Left ventricle myocardium inferior (tissue), 1 donor: ENCODE data around the gene SDK2. TPM values are rescaled to one million over a fixed set of nuclear protein-coding genes. Genes with fewer than 3 reads are reported as not detected.
"Not testable (repeated sequence)": the region's sequence is repeated elsewhere in the genome, so short reads cannot be mapped to it uniquely, and the experiment has no call there.

ENCODE experiments used
- DNase-seq: peaks from one replicate; pipeline ENCODE4 v3.0.0-alpha.2; 2020
- H3K27ac ChIP-seq: fragments of 200-600 bp; replicated peaks from 2 replicates; pipeline ENCODE4 v1.8.0; 2021
- H3K27me3 ChIP-seq: fragments of 200-600 bp; 2 replicates; pipeline ENCODE4 v1.8.0; 2021; ENCODE audit warnings: low read depth
- H3K36me3 ChIP-seq: fragments of 200-600 bp; 2 replicates; pipeline ENCODE4 v1.8.0; 2021
- H3K4me1 ChIP-seq: fragments of 200-600 bp; 2 replicates; pipeline ENCODE4 v1.8.0; 2021
- H3K4me3 ChIP-seq: fragments of 200-600 bp; 2 replicates; pipeline ENCODE4 v1.8.0; 2021; ENCODE audit warnings: mild to moderate bottlenecking, moderate library complexity
- H3K9me3 ChIP-seq: fragments of 200-600 bp; replicated peaks from 2 replicates; pipeline ENCODE4 v1.8.0; 2021
- intact Hi-C: fragments of 100-400 bp; cut with micrococcal nuclease; formaldehyde crosslinking; loops from one replicate; pipeline ENCODE4 v1.11.0; 2022
- total RNA-seq: library from RNA; stranded (reverse); fragmentation: NEBNext Ultra II Directional; extraction: Animal tissue kit (Norgen Biotek cat#: 25700); gene quantifications from one replicate; pipeline ENCODE4 v1.2.1, GENCODE V29; 2021
- TF ChIP-seq, protein P1 (sequence below): fragments of 200-600 bp; IDR thresholded peaks from 2 replicates; pipeline ENCODE4 v1.8.0; 2021; ENCODE audit warnings: antibody characterized with exemption, mild to moderate bottlenecking, borderline replicate concordance
- donor health status: DM: no; HTN: yes; CAD: no; lungs with severe emphysema.

The SDK2 gene
- total RNA-seq, 1 donor from 2014 or later, result 2.2 TPM

DNA sequence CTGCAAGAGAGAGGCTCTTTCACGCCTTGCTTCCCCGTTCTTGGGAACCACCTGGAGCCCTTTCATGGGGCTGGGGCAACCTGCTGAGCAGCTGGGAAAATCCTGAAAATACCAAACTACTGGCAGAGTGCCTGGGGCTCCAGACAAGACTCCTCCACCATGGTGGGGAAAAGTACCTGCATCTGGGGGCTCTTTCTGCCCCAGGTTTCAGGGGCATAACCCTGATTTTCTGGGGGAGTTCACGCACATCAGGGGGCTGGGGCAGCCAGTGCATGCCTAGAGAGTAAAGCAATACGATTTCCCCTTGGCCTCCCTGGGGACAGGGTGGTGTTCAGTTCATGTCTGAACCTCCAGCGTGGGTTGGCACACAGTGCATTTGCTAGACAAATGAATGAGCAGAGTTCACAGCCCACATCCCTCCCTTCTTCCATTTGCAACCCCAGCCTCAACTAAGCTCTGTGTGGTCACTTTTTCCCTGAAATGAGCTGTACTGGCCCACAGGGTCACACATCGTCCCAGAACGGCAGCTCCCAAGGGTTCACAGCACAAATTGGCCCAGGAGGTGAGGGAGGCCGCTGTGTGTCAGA, 327.2 kb downstream of the SDK2 start:
- peaks cover 35% of the 10 kb centered on the region for H3K4me1 ChIP-seq
- no peak overlapping the region for H3K4me3 ChIP-seq
- H3K9me3 ChIP-seq, result no peaks in the 10 kb centered on the region
- intact Hi-C loops, result no loop called here
- peak overlapping the region; percentile 50 for H3K27ac ChIP-seq
- TF ChIP-seq, protein P1, sequence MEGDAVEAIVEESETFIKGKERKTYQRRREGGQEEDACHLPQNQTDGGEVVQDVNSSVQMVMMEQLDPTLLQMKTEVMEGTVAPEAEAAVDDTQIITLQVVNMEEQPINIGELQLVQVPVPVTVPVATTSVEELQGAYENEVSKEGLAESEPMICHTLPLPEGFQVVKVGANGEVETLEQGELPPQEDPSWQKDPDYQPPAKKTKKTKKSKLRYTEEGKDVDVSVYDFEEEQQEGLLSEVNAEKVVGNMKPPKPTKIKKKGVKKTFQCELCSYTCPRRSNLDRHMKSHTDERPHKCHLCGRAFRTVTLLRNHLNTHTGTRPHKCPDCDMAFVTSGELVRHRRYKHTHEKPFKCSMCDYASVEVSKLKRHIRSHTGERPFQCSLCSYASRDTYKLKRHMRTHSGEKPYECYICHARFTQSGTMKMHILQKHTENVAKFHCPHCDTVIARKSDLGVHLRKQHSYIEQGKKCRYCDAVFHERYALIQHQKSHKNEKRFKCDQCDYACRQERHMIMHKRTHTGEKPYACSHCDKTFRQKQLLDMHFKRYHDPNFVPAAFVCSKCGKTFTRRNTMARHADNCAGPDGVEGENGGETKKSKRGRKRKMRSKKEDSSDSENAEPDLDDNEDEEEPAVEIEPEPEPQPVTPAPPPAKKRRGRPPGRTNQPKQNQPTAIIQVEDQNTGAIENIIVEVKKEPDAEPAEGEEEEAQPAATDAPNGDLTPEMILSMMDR, result no peak
- H3K27me3 ChIP-seq, result no peaks in the 10 kb centered on the region
- no peak for DNase-seq
- no peaks in the 10 kb centered on the region for H3K36me3 ChIP-seq

DNA sequence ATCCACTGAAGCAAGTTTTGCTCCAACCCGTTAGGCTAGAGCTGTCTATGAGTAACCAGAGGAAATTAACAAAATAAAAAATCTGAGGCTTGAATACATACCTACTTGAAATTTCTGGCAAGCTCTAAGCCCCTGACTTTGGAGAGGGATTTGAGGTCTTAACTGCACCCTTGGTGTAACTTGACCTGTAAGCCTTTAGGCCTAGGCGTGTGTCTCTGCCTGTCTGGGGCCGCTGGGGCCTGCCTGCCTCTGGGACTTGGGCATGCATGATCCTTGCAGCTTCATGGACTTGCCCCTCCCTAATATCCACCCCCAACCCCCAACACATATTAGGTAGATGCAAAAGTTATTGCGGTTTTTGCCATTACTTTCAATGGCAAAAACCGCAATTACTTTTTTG, 328.8 kb downstream of the SDK2 start:
- peaks cover 37% of the 10 kb centered on the region for H3K4me1 ChIP-seq
- TF ChIP-seq, protein P1, result no peak
- intact Hi-C loops, result no loop called here
- H3K36me3 ChIP-seq, result no peaks in the 10 kb centered on the region
- no peak overlapping the region for H3K27ac ChIP-seq
- DNase-seq, result no peak
- H3K27me3 ChIP-seq, result no peaks in the 10 kb centered on the region
- no peak overlapping the region for H3K4me3 ChIP-seq
- H3K9me3 ChIP-seq, result no peaks in the 10 kb centered on the region

DNA sequence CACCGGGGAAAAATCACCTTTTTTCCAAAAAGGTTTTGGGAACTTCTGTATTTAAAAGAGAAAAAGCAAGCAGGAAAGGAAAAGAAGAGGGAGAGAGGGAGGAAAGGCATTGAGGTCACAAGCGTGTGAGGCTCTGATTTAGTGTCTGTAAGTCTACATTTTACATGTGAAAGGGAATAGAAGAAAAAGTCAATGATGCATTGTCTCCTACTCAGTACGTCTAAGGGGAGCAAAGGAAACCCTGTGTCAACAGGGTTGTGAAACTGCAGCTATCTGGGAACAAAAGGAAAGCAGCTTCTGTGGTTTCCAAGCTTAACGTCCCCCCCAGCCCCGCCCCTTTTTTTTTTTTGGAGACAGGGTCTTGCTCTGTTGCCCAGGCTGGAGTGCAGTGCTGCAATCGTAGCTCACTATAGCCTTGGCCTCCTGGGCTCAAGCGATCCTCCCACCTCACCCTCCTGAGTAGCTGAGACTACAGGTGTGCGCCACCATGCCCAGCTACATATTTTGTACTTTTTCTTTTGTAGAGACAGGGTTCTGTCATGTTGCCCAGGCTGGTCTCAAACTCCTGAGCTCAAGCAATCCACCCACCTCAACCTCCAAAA, 330.6 kb downstream of the SDK2 start:
- Histone ChIP-seq H3K27me3 (no peaks in the 10 kb centered on the region), H3K4me3 (no peak overlapping the region), H3K4me1 (peaks cover 55% of the 10 kb centered on the region), H3K9me3 (no peaks in the 10 kb centered on the region), H3K27ac (no peak overlapping the region), H3K36me3 (no peaks in the 10 kb centered on the region)
- DNase-seq, result no peak
- intact Hi-C loops, result no loop called here
- TF ChIP-seq, protein P1, result no peak

DNA sequence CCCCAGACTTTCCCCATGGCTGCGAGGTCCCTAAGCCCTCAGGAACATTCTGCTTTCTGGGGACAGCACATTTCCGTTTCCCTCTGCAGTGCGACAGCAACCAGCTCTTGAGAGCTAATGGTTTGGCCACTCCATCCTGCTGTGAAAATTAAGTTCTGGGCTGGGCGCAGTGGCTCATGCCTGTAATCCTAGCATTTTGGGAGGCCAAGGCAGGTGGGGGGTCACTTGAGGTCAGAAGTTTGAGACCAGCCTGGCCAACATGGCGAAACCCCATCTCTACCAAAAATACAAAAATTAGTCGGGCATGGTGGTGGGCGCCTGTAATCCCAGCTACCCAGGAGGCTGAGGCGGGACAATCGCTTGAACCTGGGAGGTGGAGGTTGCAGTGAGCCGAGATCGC, 331.4 kb downstream of the SDK2 start:
- Histone ChIP-seq H3K27ac (peak overlapping the region; percentile 98), H3K4me1 (peaks cover 58% of the 10 kb centered on the region)
- intact Hi-C loops, H3K27me3 ChIP-seq, DNase-seq, H3K4me3 ChIP-seq, H3K36me3 ChIP-seq, H3K9me3 ChIP-seq: not testable (repeated sequence)

DNA sequence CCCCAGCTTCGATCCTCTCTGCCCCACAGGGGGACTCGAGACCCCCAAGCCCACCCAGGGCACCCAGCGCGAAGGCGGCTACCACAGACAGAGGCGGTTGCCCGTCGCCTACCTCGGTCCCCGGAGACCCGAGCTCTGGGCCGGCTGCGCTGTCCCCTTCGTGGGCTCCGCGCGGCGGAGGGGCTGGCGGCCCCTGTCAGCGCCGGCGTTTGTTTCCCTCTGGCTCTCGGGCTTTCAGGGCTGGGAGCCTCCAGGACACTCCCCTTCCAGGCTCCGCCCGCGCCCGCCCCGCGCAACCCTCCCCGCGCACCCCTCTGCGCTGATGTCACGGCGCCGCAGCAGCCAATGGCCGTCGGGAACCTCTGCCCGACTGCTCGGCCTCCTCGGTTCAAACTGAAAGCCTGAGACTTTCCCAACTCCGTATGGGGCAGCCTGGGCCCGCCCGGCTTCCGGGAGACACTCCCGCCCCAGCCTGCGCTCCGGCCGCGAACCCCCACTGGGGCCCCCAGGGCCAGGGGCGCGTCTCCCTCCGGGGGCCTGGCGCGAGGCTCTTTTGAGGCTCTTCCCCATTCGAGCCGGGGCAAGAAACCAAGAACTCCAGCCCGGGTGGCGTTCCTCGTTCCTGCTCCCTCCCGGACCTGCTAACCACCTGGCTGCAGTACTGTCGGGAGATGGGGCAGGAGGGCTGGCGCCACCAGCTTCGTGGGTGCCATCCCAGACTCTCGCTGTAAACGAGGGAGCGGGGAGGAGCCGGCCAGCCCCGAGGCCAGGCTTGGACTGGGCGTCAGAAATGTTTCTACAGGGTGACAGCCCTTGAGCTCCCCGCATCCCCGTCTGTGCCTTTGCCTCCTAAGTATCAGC, 332.2 kb downstream of the SDK2 start, which contains the start of gene CDC42EP4:
TSS of gene CDC42EP4 (minus strand) at position 221 of the 861 bp plus-strand sequence. CDS start 25,501 bp downstream, outside the sequence.
- peak; percentile 96 for DNase-seq
- no peaks in the 10 kb centered on the region for H3K9me3 ChIP-seq
- no peaks in the 10 kb centered on the region for H3K27me3 ChIP-seq
- intact Hi-C loops, result no loop called here
- TF ChIP-seq, protein P1, result no peak
- H3K4me1 ChIP-seq, result peaks cover 58% of the 10 kb centered on the region
- no peaks in the 10 kb centered on the region for H3K36me3 ChIP-seq
- H3K27ac ChIP-seq, result peak within 1 kb of the TSS; percentile 98
- peak within 1 kb of the TSS; percentile 81 for H3K4me3 ChIP-seq
